Measurements from ENCODE around the gene ZMYND8. TPM values are rescaled to one million over a fixed set of nuclear protein-coding genes. Genes with fewer than 3 reads are reported as not detected.

Gene ZMYND8
- total and polyA plus RNA-seq, 4 donors = 4.5 to 27.4 (median 14.1) TPM

GRCh38 chr20:47235853-47236638 is 120.5 kb downstream of the ZMYND8 start:
- Histone ChIP-seq H3K4me1 (ENCODE audit: control insufficient read depth in 1 of 2, insufficient read depth in 2 of 2, low read length in 2 of 2) (no peaks in the 10 kb centered on the region), H3K27me3 (ENCODE audit: control insufficient read depth in 1 of 2, insufficient read depth in 2 of 2, low read length in 1 of 2) (no peaks in the 10 kb centered on the region), H3K36me3 (ENCODE audit: control insufficient read depth in 1 of 2, insufficient read depth in 2 of 2, low read length in 1 of 2) (peaks cover 0 to 2% of the 10 kb centered on the region in 2 donors), H3K27ac (ENCODE audit: low read depth in 1 of 2, low read length in 2 of 2) (no peak overlapping the region), H3K4me3 (ENCODE audit: low read length in 2 of 2) (no peak overlapping the region), H3K9me3 (ENCODE audit: control insufficient read depth, low read length) (no peaks in the 10 kb centered on the region)
- no peak for DNase-seq
- WGBS, 2 donors = 81% methylated on average over 14 of the region's 14 CpGs
- intact Hi-C loops (cut with DNase I) = no loop called here
- ATAC-seq (ENCODE audit: low FRiP score) = no peak

- no peak for ATAC-seq (ENCODE audit: low FRiP score)
Measured at GRCh38 chr20:47235111-47235510, 121.4 kb downstream of the ZMYND8 start.

GRCh38 chr20:47233333-47234188 is 122.9 kb downstream of the ZMYND8 start:
- Histone ChIP-seq H3K27me3 (ENCODE audit: control insufficient read depth in 1 of 2, insufficient read depth in 2 of 2, low read length in 1 of 2) (no peaks in the 10 kb centered on the region), H3K27ac (ENCODE audit: low read depth in 1 of 2, low read length in 2 of 2) (no peak overlapping the region), H3K4me1 (ENCODE audit: control insufficient read depth in 1 of 2, insufficient read depth in 2 of 2, low read length in 2 of 2) (no peaks in the 10 kb centered on the region), H3K36me3 (ENCODE audit: control insufficient read depth in 1 of 2, insufficient read depth in 2 of 2, low read length in 1 of 2) (peaks cover 1 to 2% of the 10 kb centered on the region in 2 donors), H3K9me3 (ENCODE audit: control insufficient read depth, low read length) (no peaks in the 10 kb centered on the region), H3K4me3 (ENCODE audit: low read length in 2 of 2) (no peak overlapping the region)
- ATAC-seq (ENCODE audit: low FRiP score) (no peak), DNase-seq (no peak)
- intact Hi-C loops (cut with DNase I) = loop anchor here in 1 of 2 donors (5.0 kb wide), 1 partner anchor 39 kb away; no protein-coding TSS in a partner anchor
- WGBS, 2 donors = 86% methylated on average over 9 of the region's 9 CpGs

More at GRCh38 chr20:47235111-47235510, 121.4 kb downstream of the ZMYND8 start:
- Histone ChIP-seq H3K36me3 (ENCODE audit: control insufficient read depth in 1 of 2, insufficient read depth in 2 of 2, low read length in 1 of 2) (peaks cover 0 to 2% of the 10 kb centered on the region in 2 donors), H3K4me1 (ENCODE audit: control insufficient read depth in 1 of 2, insufficient read depth in 2 of 2, low read length in 2 of 2) (no peaks in the 10 kb centered on the region), H3K4me3 (ENCODE audit: low read length in 2 of 2) (no peak overlapping the region), H3K27me3 (ENCODE audit: control insufficient read depth in 1 of 2, insufficient read depth in 2 of 2, low read length in 1 of 2) (no peaks in the 10 kb centered on the region), H3K27ac (ENCODE audit: low read depth in 1 of 2, low read length in 2 of 2) (no peak overlapping the region), H3K9me3 (ENCODE audit: control insufficient read depth, low read length) (no peaks in the 10 kb centered on the region)
- intact Hi-C loops (cut with DNase I) = no loop called here
- 83% methylated on average over 6 of the region's 6 CpGs for WGBS, 2 donors
- DNase-seq = no peak

- WGBS, 2 donors = 93 to 94% methylated on average over 3 of the region's 3 CpGs
- ATAC-seq (ENCODE audit: low FRiP score) = no peak
Measured at GRCh38 chr20:47232518-47232917, 124.0 kb downstream of the ZMYND8 start.

GRCh38 chr20:47231382-47232039 is 125.0 kb downstream of the ZMYND8 start:
- Histone ChIP-seq H3K4me1 (ENCODE audit: control insufficient read depth in 1 of 2, insufficient read depth in 2 of 2, low read length in 2 of 2) (no peaks in the 10 kb centered on the region), H3K36me3 (ENCODE audit: control insufficient read depth in 1 of 2, insufficient read depth in 2 of 2, low read length in 1 of 2) (peaks cover 3 to 7% of the 10 kb centered on the region in 2 donors), H3K4me3 (ENCODE audit: low read length in 2 of 2) (no peak overlapping the region), H3K27ac (ENCODE audit: low read depth in 1 of 2, low read length in 2 of 2) (peak overlapping the region in 1 of 2 donors; percentile 76), H3K9me3 (ENCODE audit: control insufficient read depth, low read length) (no peaks in the 10 kb centered on the region), H3K27me3 (ENCODE audit: control insufficient read depth in 1 of 2, insufficient read depth in 2 of 2, low read length in 1 of 2) (no peaks in the 10 kb centered on the region)
- WGBS, 2 donors = 6 to 9% methylated on average over 16 of the region's 16 CpGs
- ATAC-seq (ENCODE audit: low FRiP score) (peak; percentile 83), DNase-seq (peak in 1 of 2 donors; percentile 57)
- intact Hi-C loops (cut with DNase I) = loop anchor here in 1 of 2 donors (5.0 kb wide), 1 partner anchor 41 kb away; no protein-coding TSS in a partner anchor

More at GRCh38 chr20:47232518-47232917, 124.0 kb downstream of the ZMYND8 start:
- intact Hi-C loops (cut with DNase I) = loop anchor here in 1 of 2 donors (5.0 kb wide), 1 partner anchor 40 kb away; no protein-coding TSS in a partner anchor
- H3K9me3 ChIP-seq (ENCODE audit: control insufficient read depth, low read length) = no peaks in the 10 kb centered on the region
- no peaks in the 10 kb centered on the region for H3K27me3 ChIP-seq (ENCODE audit: control insufficient read depth in 1 of 2, insufficient read depth in 2 of 2, low read length in 1 of 2)
- no peak for DNase-seq
- peak overlapping the region; percentile 4 to 45 for H3K27ac ChIP-seq (ENCODE audit: low read depth in 1 of 2, low read length in 2 of 2)
- no peak overlapping the region for H3K4me3 ChIP-seq (ENCODE audit: low read length in 2 of 2)
- H3K4me1 ChIP-seq (ENCODE audit: control insufficient read depth in 1 of 2, insufficient read depth in 2 of 2, low read length in 2 of 2) = no peaks in the 10 kb centered on the region
- peaks cover 3 to 4% of the 10 kb centered on the region in 2 donors for H3K36me3 ChIP-seq (ENCODE audit: control insufficient read depth in 1 of 2, insufficient read depth in 2 of 2, low read length in 1 of 2)

GRCh38 chr20:47230811-47231256 is 125.7 kb downstream of the ZMYND8 start:
- 77% methylated on average over 8 of the region's 8 CpGs for WGBS, 2 donors
- H3K27ac ChIP-seq (ENCODE audit: low read depth in 1 of 2, low read length in 2 of 2) = peak overlapping the region in 1 of 2 donors; percentile 76
- intact Hi-C loops (cut with DNase I) = loop anchor here in 1 of 2 donors (5.0 kb wide), 1 partner anchor 41 kb away; no protein-coding TSS in a partner anchor
- no peaks in the 10 kb centered on the region for H3K27me3 ChIP-seq (ENCODE audit: control insufficient read depth in 1 of 2, insufficient read depth in 2 of 2, low read length in 1 of 2)
- no peaks in the 10 kb centered on the region for H3K9me3 ChIP-seq (ENCODE audit: control insufficient read depth, low read length)
- ATAC-seq (ENCODE audit: low FRiP score) (no peak), DNase-seq (no peak)
- no peaks in the 10 kb centered on the region for H3K4me1 ChIP-seq (ENCODE audit: control insufficient read depth in 1 of 2, insufficient read depth in 2 of 2, low read length in 2 of 2)
- H3K4me3 ChIP-seq (ENCODE audit: low read length in 2 of 2) = no peak overlapping the region
- peaks cover 4 to 7% of the 10 kb centered on the region in 2 donors for H3K36me3 ChIP-seq (ENCODE audit: control insufficient read depth in 1 of 2, insufficient read depth in 2 of 2, low read length in 1 of 2)

- no peak for ATAC-seq (ENCODE audit: low FRiP score)
- peaks cover 7% of the 10 kb centered on the region in 2 donors for H3K36me3 ChIP-seq (ENCODE audit: control insufficient read depth in 1 of 2, insufficient read depth in 2 of 2, low read length in 1 of 2)
- WGBS, 2 donors = 82 to 84% methylated on average over 5 of the region's 5 CpGs
Measured at GRCh38 chr20:47228654-47229053, 127.8 kb downstream of the ZMYND8 start.

GRCh38 chr20:47227576-47227975 is 128.9 kb downstream of the ZMYND8 start:
- Histone ChIP-seq H3K27me3 (ENCODE audit: control insufficient read depth in 1 of 2, insufficient read depth in 2 of 2, low read length in 1 of 2) (no peaks in the 10 kb centered on the region), H3K27ac (ENCODE audit: low read depth in 1 of 2, low read length in 2 of 2) (no peak overlapping the region), H3K9me3 (ENCODE audit: control insufficient read depth, low read length) (no peaks in the 10 kb centered on the region), H3K4me1 (ENCODE audit: control insufficient read depth in 1 of 2, insufficient read depth in 2 of 2, low read length in 2 of 2) (no peaks in the 10 kb centered on the region), H3K36me3 (ENCODE audit: control insufficient read depth in 1 of 2, insufficient read depth in 2 of 2, low read length in 1 of 2) (peaks cover 7% of the 10 kb centered on the region in 2 donors), H3K4me3 (ENCODE audit: low read length in 2 of 2) (no peak overlapping the region)
- intact Hi-C loops (cut with DNase I) = no loop called here
- ATAC-seq (ENCODE audit: low FRiP score) (no peak), DNase-seq (no peak)
- 94 to 95% methylated on average over 9 of the region's 9 CpGs for WGBS, 2 donors

More at GRCh38 chr20:47228654-47229053, 127.8 kb downstream of the ZMYND8 start:
- H3K9me3 ChIP-seq (ENCODE audit: control insufficient read depth, low read length) = no peaks in the 10 kb centered on the region
- no peaks in the 10 kb centered on the region for H3K4me1 ChIP-seq (ENCODE audit: control insufficient read depth in 1 of 2, insufficient read depth in 2 of 2, low read length in 2 of 2)
- H3K4me3 ChIP-seq (ENCODE audit: low read length in 2 of 2) = no peak overlapping the region
- no peak overlapping the region for H3K27ac ChIP-seq (ENCODE audit: low read depth in 1 of 2, low read length in 2 of 2)
- intact Hi-C loops (cut with DNase I) = no loop called here
- no peaks in the 10 kb centered on the region for H3K27me3 ChIP-seq (ENCODE audit: control insufficient read depth in 1 of 2, insufficient read depth in 2 of 2, low read length in 1 of 2)
- DNase-seq = no peak

Measured in aorta (tissue), 5 donors.